ENCODE results near the gene KCNMA1.

KCNMA1 gene

GRCh38 chr10:76939933-76940468 is 697.6 kb downstream of the KCNMA1 start:
- no peak for DNase-seq (ENCODE audit: extremely low read depth, low read depth)
- no peak for TF ChIP-seq CTCF (IDR thresholded peaks at IDR 0.05; ENCODE audit: low read depth, low read length)

- DNase-seq (ENCODE audit: extremely low read depth, low read depth) = no peak
- no peak for TF ChIP-seq CTCF (IDR thresholded peaks at IDR 0.05; ENCODE audit: low read depth, low read length)
These were observed 700.4 kb downstream of the KCNMA1 start for GRCh38 chr10:76937181-76937600.

GRCh38 chr10:76935941-76936613 is 701.5 kb downstream of the KCNMA1 start:
- DNase-seq (ENCODE audit: extremely low read depth, low read depth) = no peak
- TF ChIP-seq CTCF (IDR thresholded peaks at IDR 0.05; ENCODE audit: low read depth, low read length) = no peak

GRCh38 chr10:76928565-76928964 is 709.0 kb downstream of the KCNMA1 start:
- TF ChIP-seq CTCF (IDR thresholded peaks at IDR 0.05; ENCODE audit: low read depth, low read length) = no peak
- DNase-seq (ENCODE audit: extremely low read depth, low read depth) = no peak

GRCh38 chr10:76925636-76926405 is 711.8 kb downstream of the KCNMA1 start:
- no peak for DNase-seq (ENCODE audit: extremely low read depth, low read depth)
- no peak for TF ChIP-seq CTCF (IDR thresholded peaks at IDR 0.05; ENCODE audit: low read depth, low read length)

- no peak for DNase-seq (ENCODE audit: extremely low read depth, low read depth)
- no peak for TF ChIP-seq CTCF (IDR thresholded peaks at IDR 0.05; ENCODE audit: low read depth, low read length)
These were observed 714.9 kb downstream of the KCNMA1 start for GRCh38 chr10:76922666-76923065.

- TF ChIP-seq CTCF (IDR thresholded peaks at IDR 0.05; ENCODE audit: low read depth, low read length) = no peak
- DNase-seq (ENCODE audit: extremely low read depth, low read depth) = no peak
These were observed 716.1 kb downstream of the KCNMA1 start for GRCh38 chr10:76921383-76922010.

All from AG09319 (cell line).